Measurements from ENCODE around the gene HSPB9.

- TF ChIP-seq TAF1 (IDR thresholded peaks at IDR 0.05; ENCODE audit: borderline replicate concordance, low read depth, low read length): no peak
- TF ChIP-seq POLR2A (IDR thresholded peaks at IDR 0.05; ENCODE audit: low read depth, low read length): no peak
- TF ChIP-seq POLR2AphosphoS5 (IDR thresholded peaks at IDR 0.05; ENCODE audit: low read depth, low read length): no peak
Measured at GRCh38 chr17:42113293-42114069, 9.1 kb upstream of the HSPB9 start.

Data from GM12892 (cell line).